Fibroblast of upper back skin (primary cell): Measurements from ENCODE around the gene CNBD2.
"Not testable (repeated sequence)": the region's sequence is repeated elsewhere in the genome, so short reads cannot be mapped to it uniquely, and the experiment has no call there.

Experiments
- DNase-seq: peaks from one replicate; pipeline ENCODE4 v3.0.0-alpha.2; 2013

The CNBD2 gene

GRCh38 chr20:36064658-36065426, 96.5 kb downstream of the CNBD2 start:
- peak; percentile 79 for DNase-seq

DNA sequence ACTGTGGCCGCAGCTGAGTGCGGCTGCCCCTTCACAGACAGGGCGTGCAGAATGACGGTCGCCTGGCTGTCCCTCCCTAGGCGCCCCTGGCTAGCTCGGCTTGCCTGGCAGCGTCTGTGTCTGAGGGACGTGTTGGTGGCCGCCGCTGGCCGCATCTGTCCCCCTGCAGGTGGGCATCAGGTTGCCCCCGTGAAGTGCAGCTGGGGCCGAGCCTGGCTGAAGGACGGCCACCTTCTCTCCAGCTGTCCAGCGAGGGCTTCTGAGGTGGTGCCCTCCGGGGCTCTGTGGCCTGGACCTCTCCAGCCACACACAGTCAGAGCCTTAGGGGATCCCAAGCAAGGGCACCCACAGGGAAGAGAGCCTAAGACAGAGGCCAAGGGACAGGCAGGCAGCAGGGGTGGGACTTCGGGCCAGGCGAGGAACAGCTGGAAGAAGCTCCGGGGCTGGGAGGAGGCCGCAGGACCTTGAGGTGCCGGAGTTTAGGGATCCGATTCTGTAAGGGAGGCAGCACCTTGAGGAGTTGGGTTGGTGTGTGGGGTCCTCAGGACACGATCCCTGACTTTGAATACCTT, 97.1 kb downstream of the CNBD2 start:
- no peak for DNase-seq

DNA sequence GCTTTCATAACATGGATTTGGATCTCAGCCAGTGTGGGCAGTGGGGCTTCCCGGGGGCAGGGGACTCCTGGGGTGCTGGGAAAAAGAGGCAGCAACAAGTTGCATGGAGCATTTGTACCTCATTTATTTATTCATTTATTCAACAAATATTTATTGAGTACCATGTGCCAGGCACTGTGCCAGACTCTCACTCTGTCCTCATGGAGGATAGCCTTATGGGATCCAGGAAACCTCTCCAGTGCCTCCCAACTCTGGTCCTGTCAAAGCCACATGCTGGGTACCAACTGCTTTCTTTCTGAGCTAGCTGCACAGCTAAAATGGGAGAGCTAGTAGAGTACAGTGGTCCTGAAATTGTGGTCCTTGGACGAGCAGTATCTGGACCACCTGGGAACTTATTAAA, 98.4 kb downstream of the CNBD2 start:
- DNase-seq: no peak

- DNase-seq: not testable (repeated sequence)
Measured at GRCh38 chr20:36068526-36068925, 100.1 kb downstream of the CNBD2 start.

DNA sequence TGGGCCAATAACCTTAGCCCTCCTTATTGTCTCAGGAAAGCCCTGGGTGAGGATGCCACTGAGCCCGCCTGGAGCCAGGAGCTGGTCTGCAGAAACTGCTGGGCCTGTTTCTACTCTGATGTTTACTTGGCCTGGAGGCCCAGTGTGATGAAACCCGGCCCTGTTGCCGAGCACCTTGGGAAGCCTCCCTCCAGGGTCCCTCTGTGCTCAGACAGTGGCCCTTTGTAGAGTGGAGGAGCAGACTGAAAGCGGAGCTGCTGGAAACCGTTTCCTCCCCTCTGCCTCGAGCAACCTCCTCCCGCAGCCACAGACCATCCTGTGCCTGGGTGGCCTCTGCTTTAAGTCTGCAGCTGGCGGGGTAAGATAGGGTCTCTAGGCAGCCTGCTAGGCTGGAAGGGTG, 102.1 kb downstream of the CNBD2 start:
- no peak for DNase-seq

DNA sequence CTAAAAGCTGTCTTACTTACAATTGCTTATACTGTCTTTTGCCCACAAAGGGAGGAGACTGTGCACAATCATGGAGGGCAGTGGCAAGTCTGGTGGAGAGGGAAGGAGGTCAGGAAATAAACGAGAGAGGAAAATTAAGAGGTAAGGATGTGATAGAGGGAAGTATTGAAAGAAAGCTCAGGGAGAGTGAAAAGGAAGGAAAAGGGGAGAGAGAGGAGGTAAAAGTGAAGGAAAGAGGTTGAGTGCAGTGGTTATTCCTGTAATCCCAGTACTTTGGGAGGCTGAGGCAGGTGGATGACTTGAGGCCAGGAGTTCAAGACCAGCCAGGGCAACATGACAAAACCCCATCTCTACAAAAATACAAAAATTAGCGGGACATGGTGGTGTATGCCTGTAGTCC, 103.5 kb downstream of the CNBD2 start:
- DNase-seq: no peak

- DNase-seq: peak; percentile 16
Measured at GRCh38 chr20:36074983-36075382, 106.6 kb downstream of the CNBD2 start.

GRCh38 chr20:36077762-36078161, 109.4 kb downstream of the CNBD2 start:
- not testable (repeated sequence) for DNase-seq

DNA sequence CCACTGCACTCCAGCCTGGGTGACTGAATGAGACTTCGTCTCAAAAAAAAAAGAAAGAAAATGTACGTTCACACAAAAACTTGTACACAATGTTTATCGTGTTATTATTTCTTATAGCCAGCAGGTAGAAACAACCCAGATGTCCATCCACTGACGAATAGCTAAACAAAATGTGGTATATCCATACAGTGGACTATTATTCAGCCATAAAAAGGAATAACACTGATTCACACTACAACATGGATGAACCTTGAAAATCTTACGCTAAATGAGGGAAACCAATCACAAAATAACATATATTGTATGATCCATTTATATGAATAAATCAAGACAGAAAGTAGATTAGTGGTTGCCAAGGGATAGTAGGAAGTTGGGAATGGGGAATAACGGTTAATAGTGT, 111.1 kb downstream of the CNBD2 start:
- DNase-seq: no peak

GRCh38 chr20:36079984-36080383, 111.6 kb downstream of the CNBD2 start:
- DNase-seq: not testable (repeated sequence)
